ENCODE results near the gene PLA2G4E. TPM values are rescaled to one million over a fixed set of nuclear protein-coding genes. Genes with fewer than 3 reads are reported as not detected.

The PLA2G4E gene, protein sequence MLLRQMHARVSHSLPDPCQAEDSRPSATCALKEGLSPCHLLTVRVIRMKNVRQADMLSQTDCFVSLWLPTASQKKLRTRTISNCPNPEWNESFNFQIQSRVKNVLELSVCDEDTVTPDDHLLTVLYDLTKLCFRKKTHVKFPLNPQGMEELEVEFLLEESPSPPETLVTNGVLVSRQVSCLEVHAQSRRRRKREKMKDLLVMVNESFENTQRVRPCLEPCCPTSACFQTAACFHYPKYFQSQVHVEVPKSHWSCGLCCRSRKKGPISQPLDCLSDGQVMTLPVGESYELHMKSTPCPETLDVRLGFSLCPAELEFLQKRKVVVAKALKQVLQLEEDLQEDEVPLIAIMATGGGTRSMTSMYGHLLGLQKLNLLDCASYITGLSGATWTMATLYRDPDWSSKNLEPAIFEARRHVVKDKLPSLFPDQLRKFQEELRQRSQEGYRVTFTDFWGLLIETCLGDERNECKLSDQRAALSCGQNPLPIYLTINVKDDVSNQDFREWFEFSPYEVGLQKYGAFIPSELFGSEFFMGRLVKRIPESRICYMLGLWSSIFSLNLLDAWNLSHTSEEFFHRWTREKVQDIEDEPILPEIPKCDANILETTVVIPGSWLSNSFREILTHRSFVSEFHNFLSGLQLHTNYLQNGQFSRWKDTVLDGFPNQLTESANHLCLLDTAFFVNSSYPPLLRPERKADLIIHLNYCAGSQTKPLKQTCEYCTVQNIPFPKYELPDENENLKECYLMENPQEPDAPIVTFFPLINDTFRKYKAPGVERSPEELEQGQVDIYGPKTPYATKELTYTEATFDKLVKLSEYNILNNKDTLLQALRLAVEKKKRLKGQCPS
- polyA plus RNA-seq (2012; ENCODE audit: insufficient read depth, insufficient read length, low read depth) = not detected

DNA sequence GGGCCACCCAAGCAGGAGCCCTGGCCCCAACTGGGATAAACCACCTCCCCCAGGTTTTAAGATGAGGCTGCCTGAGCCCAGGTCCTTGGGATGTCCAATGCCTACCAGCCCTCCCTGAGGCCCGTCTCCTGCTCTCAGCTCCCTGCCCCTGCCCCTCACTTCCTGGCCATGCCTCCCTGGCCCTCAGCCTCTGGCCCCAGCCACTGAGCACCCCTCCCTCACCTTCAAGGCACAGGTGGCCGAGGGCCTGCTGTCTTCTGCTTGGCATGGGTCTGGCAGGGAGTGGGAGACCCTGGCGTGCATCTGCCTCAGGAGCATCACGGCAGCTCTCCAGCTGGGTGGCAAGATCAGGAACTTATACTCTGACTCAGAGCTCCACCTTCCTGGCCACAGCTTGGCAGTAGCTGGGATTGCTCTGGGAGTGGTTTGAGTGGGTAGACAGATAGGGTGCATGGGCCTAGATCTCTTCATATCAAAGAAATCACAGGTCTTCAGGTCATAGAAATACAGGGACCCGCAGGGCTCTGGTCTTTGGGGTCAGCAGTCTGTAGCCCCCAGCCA is at the start of gene PLA2G4E:
Gene PLA2G4E (minus strand): TSS at position 330 of the 561 bp plus-strand sequence. CDS start 12 bp downstream, at position 318.
- H3K4me1 ChIP-seq = peaks cover 19% of the 10 kb centered on the region
- DNase-seq = no peak
- H3K36me3 ChIP-seq = no peaks in the 10 kb centered on the region
- H3K27me3 ChIP-seq = no peaks in the 10 kb centered on the region
- H3K4me3 ChIP-seq (ENCODE audit: low read depth, low read length) = no peak within 1 kb of the TSS
- no peaks in the 10 kb centered on the region for H3K9me3 ChIP-seq
- TF ChIP-seq, protein P1, sequence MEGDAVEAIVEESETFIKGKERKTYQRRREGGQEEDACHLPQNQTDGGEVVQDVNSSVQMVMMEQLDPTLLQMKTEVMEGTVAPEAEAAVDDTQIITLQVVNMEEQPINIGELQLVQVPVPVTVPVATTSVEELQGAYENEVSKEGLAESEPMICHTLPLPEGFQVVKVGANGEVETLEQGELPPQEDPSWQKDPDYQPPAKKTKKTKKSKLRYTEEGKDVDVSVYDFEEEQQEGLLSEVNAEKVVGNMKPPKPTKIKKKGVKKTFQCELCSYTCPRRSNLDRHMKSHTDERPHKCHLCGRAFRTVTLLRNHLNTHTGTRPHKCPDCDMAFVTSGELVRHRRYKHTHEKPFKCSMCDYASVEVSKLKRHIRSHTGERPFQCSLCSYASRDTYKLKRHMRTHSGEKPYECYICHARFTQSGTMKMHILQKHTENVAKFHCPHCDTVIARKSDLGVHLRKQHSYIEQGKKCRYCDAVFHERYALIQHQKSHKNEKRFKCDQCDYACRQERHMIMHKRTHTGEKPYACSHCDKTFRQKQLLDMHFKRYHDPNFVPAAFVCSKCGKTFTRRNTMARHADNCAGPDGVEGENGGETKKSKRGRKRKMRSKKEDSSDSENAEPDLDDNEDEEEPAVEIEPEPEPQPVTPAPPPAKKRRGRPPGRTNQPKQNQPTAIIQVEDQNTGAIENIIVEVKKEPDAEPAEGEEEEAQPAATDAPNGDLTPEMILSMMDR (IDR thresholded peaks at IDR 0.05; ENCODE audit: low read depth, low read length) = no peak

DNA sequence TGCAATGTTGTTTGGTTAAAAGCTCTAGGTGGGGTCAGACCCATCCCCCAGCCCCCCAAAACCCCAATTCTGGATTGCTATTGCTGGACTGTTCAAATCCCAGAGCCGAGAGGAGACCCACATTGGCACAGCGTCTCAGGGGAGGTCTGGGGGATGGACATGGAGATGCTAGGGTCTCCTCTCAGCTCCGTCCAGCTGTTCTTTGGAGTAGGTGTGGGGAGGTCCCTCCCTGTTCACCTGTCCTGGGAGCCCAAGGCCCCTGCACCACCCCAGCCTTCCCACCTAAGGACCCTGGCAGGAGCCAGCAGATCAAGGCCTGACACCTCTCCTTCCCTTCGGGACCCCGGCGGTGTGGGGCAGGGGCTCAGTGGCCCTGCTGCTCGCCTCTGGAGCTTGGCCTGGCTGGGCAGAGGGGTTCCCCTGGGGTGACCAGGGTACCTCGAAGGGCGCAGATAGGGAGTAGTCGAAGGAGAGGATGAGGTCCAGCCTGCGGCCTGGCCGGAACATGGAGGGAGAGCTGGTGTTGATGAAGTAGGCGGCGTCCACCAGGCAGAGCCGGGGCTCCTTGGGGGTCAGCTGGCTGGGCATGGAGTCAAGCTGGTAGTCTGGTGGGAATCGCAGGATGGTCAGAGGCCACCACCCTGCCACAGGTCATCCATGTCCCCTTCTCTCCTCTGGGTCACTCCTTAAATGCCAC is 49.6 kb upstream of the PLA2G4E start:
- Histone ChIP-seq H3K36me3 (no peaks in the 10 kb centered on the region), H3K4me1 (no peaks in the 10 kb centered on the region), H3K27me3 (no peaks in the 10 kb centered on the region), H3K9me3 (no peaks in the 10 kb centered on the region), H3K4me3 (ENCODE audit: low read depth, low read length) (no peak overlapping the region)
- DNase-seq = no peak
- TF ChIP-seq, protein P1 (IDR thresholded peaks at IDR 0.05; ENCODE audit: low read depth, low read length) = no peak

DNA sequence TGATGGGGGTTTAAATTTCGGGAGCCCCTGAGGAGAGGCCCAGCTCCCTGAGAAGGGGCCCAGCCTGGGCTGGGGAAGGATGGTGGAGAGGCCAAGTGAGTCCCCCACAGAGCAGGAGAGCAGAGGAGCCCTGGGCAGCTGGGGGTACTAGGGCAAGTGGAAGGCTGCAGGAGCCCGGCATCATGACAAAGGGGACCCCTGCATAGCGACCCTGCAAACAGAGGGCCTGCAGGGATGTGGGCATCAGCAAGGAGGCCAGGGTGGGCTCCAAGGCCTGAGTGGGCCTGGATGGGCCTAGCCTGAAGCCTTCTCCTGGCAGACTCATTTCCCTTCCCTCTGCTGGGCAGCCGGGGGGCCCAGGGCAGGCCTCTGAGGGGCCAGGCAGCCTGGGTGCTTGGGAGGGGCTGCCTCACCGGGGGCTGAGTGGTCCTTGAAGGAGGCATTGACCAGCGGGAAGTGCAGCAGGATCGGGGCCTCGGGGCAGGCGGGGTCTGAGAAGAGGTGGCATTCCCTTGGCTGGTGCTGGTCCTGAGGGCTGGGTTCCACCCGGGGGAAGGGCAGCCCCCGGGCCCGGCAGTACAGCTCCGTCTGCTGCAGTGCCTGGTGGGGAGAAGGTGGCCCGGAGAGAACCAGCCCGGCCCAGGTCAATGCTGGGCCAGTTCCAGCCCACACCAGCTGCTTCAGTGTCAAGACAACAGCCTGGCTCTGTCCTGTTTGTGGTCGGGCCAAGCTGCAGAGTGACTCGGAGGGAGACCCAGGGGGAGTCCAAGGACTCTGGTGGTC is 48.8 kb upstream of the PLA2G4E start:
- Histone ChIP-seq H3K4me3 (ENCODE audit: low read depth, low read length) (no peak overlapping the region), H3K36me3 (no peaks in the 10 kb centered on the region), H3K27me3 (no peaks in the 10 kb centered on the region), H3K4me1 (no peaks in the 10 kb centered on the region; the same call in 1 of the 2 replicates), H3K9me3 (no peaks in the 10 kb centered on the region)
- TF ChIP-seq, protein P1 (IDR thresholded peaks at IDR 0.05; ENCODE audit: low read depth, low read length) = no peak
- no peak for DNase-seq

DNA sequence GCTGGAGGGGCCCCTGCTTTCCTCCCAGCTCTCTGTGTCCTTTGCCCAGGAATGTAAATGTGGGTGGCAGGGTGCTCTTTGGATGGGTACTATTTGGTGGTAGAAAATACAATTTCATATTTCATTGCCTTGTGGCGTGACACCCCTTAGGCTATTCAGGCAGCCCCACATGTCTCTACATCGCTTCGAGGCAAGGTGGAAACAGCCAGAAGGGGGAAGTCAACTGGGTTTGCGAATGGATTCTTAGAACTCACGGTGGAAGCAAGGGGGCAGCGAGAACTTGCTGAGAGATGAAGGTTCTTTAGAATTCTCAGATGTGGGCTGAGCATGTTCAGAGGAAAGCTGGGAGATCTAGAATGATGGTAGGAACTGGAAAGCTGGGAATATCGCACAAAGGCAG is 48.2 kb upstream of the PLA2G4E start:
- TF ChIP-seq, protein P1 (IDR thresholded peaks at IDR 0.05; ENCODE audit: low read depth, low read length) = no peak
- Histone ChIP-seq H3K4me1 (no peaks in the 10 kb centered on the region; the same call in 1 of the 2 replicates), H3K9me3 (no peaks in the 10 kb centered on the region), H3K36me3 (no peaks in the 10 kb centered on the region), H3K4me3 (ENCODE audit: low read depth, low read length) (no peak overlapping the region), H3K27me3 (no peaks in the 10 kb centered on the region)
- no peak for DNase-seq

DNA sequence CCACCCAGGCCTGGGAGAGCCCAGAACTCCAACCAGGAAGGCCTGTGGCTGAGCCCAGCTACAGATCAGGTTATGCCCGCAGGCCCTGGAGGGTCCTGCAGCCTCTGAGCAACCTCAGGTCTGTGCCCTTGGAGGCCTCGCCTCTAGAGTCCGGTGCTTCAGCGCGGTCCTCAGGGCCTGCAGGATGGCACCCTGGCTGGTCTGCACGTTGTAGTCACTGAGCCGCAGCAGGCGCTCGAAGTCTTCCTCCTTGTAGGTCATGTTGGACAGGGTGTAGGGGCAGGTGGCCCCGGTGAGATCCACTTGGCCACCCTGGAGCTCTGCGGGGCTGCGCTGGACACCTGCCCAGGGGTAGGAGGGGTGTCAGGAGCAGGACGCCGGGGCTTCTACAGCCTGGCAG is 47.8 kb upstream of the PLA2G4E start:
- H3K36me3 ChIP-seq = no peaks in the 10 kb centered on the region
- H3K4me1 ChIP-seq = no peaks in the 10 kb centered on the region; the same call in 1 of the 2 replicates
- no peaks in the 10 kb centered on the region for H3K27me3 ChIP-seq
- TF ChIP-seq, protein P1 (IDR thresholded peaks at IDR 0.05; ENCODE audit: low read depth, low read length) = no peak
- H3K4me3 ChIP-seq (ENCODE audit: low read depth, low read length) = no peak overlapping the region
- no peaks in the 10 kb centered on the region for H3K9me3 ChIP-seq
- DNase-seq = no peak
